Stimulated activated CD4-positive, alpha-beta T cell treated with anti-CD3 and anti-CD28 coated beads, Interleukin-12 subunit alpha, Interleukin-12 subunit beta, amount 100 ng/mL, for 24 hours (primary cell): Measurements from ENCODE around the gene SETD2.
"Not testable (repeated sequence)": the region's sequence is repeated elsewhere in the genome, so short reads cannot be mapped to it uniquely, and the experiment has no call there.

Experiments used
- DNase-seq, 2 experiments: peaks; one replicate each; pipeline ENCODE4 v3.0.0-alpha.2; 2020; ENCODE audit warnings: low read depth in 2 of 2

The SETD2 gene

GRCh38 chr3:47164007-47164881 lies at the start of gene SETD2:
Gene SETD2 (minus strand): TSS chr3:47164113. CDS start chr3:47163924, 189 bp downstream.
- DNase-seq = peak; percentile 69 to 79

- DNase-seq = no peak
Observed at GRCh38 chr3:47210863-47211405, 47.0 kb upstream of the SETD2 start.

- not testable (repeated sequence) for DNase-seq
Observed at GRCh38 chr3:47206022-47206421, 42.1 kb upstream of the SETD2 start.

GRCh38 chr3:47204875-47205274 lies 41.0 kb upstream of the SETD2 start:
- no peak for DNase-seq

- DNase-seq = no peak
Observed at GRCh38 chr3:47202542-47202941, 38.6 kb upstream of the SETD2 start.

- no peak for DNase-seq
Observed at GRCh38 chr3:47197287-47197686, 33.4 kb upstream of the SETD2 start.

- no peak for DNase-seq
Observed at GRCh38 chr3:47194994-47195393, 31.1 kb upstream of the SETD2 start.

GRCh38 chr3:47193871-47194859 lies 30.3 kb upstream of the SETD2 start:
- DNase-seq = no peak

GRCh38 chr3:47186285-47186684 lies 22.4 kb upstream of the SETD2 start:
- no peak for DNase-seq

- DNase-seq = not testable (repeated sequence)
Observed at GRCh38 chr3:47181685-47182084, 17.8 kb upstream of the SETD2 start.

GRCh38 chr3:47180011-47180410 lies 16.1 kb upstream of the SETD2 start:
- DNase-seq = not testable (repeated sequence)

GRCh38 chr3:47176582-47176981 lies 12.7 kb upstream of the SETD2 start:
- no peak for DNase-seq

- DNase-seq = peak; percentile 14 to 31
Observed at GRCh38 chr3:47163169-47164006, 525 bp downstream of the SETD2 start.

GRCh38 chr3:47162697-47163168 lies 1.2 kb downstream of the SETD2 start:
- no peak for DNase-seq

- DNase-seq = no peak
Observed at GRCh38 chr3:47161983-47162696, 1.8 kb downstream of the SETD2 start.

- DNase-seq = no peak
Observed at GRCh38 chr3:47159820-47160219, 4.1 kb downstream of the SETD2 start.

GRCh38 chr3:47158208-47158607 lies 5.7 kb downstream of the SETD2 start:
- DNase-seq = no peak

- no peak for DNase-seq
Observed at GRCh38 chr3:47156396-47156795, 7.5 kb downstream of the SETD2 start.

- DNase-seq = no peak
Observed at GRCh38 chr3:47152578-47152977, 11.3 kb downstream of the SETD2 start.

- DNase-seq = no peak
Observed at GRCh38 chr3:47151836-47152235, 12.1 kb downstream of the SETD2 start.
